SK-N-MC (cell line): ENCODE data around the gene COBL.

ENCODE experiments used
- EZH2 ChIP-seq: fragments of 200-600 bp; sonication (generic); IDR thresholded peaks from one replicate; pipeline ENCODE4 v1.6.1; 2017; ENCODE audit warnings: antibody characterized with exemption
- POLR2AphosphoS5 ChIP-seq: IDR thresholded peaks from 2 replicates; pipeline ENCODE4 v1.6.1; 2012; ENCODE audit warnings: mild to moderate bottlenecking, low read depth, low read length, borderline replicate concordance

GRCh38 chr7:51111241-51111940, 205.2 kb downstream of the COBL start:
- TF ChIP-seq POLR2AphosphoS5 (no peak), EZH2 (no peak)
